PC-9 (cell line): Measurements from ENCODE around the gene NT5DC3. TPM values are rescaled to one million over a fixed set of nuclear protein-coding genes. Genes with fewer than 3 reads are reported as not detected.

Experiments used
- BruUV-seq: library from RNA; stranded (reverse); fragments of 400-500 nt; replicated peaks from 2 replicates; lab custom pipeline; 2021; lab: Mats Ljungman, UMichigan
- CTCF ChIA-PET: fragments of 300-600 bp; sonication (Branson Sonifier 250); formaldehyde crosslinking; loops from one replicate; lab custom pipeline; 2022; ENCODE audit warnings: antibody characterized with exemption; lab: Charles Lee
- POLR2A ChIA-PET: fragments of 300-600 bp; sonication (Branson Sonifier 250); formaldehyde crosslinking; loops from one replicate; lab custom pipeline; 2022; ENCODE audit warnings: antibody characterized with exemption; ENCODE audit not compliant: unreplicated experiment; lab: Charles Lee
- DNase-seq, 2 experiments: peaks; one replicate each; pipeline versions ENCODE4 v3.0.0 to v3.0.0-alpha.2; 2015 to 2022; ENCODE audit warnings: mixed read lengths in 1 of 2
- H2AFZ ChIP-seq: fragments of 200-600 bp; sonication (generic); 2 replicates; pipeline ENCODE4 v1.8.1; 2017; ENCODE audit warnings: antibody characterized with exemption
- H3F3A ChIP-seq: fragments of 200-600 bp; sonication (generic); 2 replicates; pipeline ENCODE4 v1.8.1; 2017; ENCODE audit warnings: antibody characterized with exemption, mild to moderate bottlenecking, low read depth; ENCODE audit not compliant: insufficient read depth
- H3K27ac ChIP-seq: fragments of 200-600 bp; sonication (generic); 2 replicates; pipeline ENCODE4 v1.6.1; 2016; ENCODE audit warnings: mixed run types
- H3K27me3 ChIP-seq: fragments of 200-600 bp; sonication (generic); 2 replicates; pipeline ENCODE4 v1.6.1; 2016; ENCODE audit warnings: low read depth, mixed run types; ENCODE audit not compliant: insufficient read depth
- H3K36me3 ChIP-seq: fragments of 200-600 bp; sonication (generic); 2 replicates; pipeline ENCODE4 v1.6.1; 2016; ENCODE audit warnings: low read depth, mixed run types
- H3K4me1 ChIP-seq: fragments of 200-600 bp; sonication (generic); replicated peaks from 2 replicates; pipeline ENCODE4 v1.6.1; 2016; ENCODE audit warnings: mixed run types; ENCODE audit not compliant: insufficient read depth
- H3K4me2 ChIP-seq: fragments of 200-600 bp; sonication (generic); 2 replicates; pipeline ENCODE4 v1.6.1; 2017; ENCODE audit warnings: mixed run types
- H3K4me3 ChIP-seq: fragments of 200-600 bp; sonication (generic); 2 replicates; pipeline ENCODE4 v1.6.1; 2016; ENCODE audit warnings: mixed run types
- H3K79me2 ChIP-seq: fragments of 200-600 bp; sonication (generic); 2 replicates; pipeline ENCODE4 v1.6.1; 2017; ENCODE audit warnings: low read depth, mixed run types
- H3K9me2 ChIP-seq: fragments of 200-600 bp; sonication (generic); 2 replicates; pipeline ENCODE4 v1.8.1; 2017; ENCODE audit warnings: mild to moderate bottlenecking; ENCODE audit not compliant: insufficient read depth
- H3K9me3 ChIP-seq: fragments of 200-600 bp; sonication (generic); 2 replicates; pipeline ENCODE4 v1.8.1; 2016; ENCODE audit warnings: low read depth; ENCODE audit not compliant: insufficient read depth
- H4K20me1 ChIP-seq: fragments of 200-600 bp; sonication (generic); 2 replicates; pipeline ENCODE4 v1.8.1; 2017; ENCODE audit not compliant: insufficient read depth
- EZH2 ChIP-seq: fragments of 200-600 bp; sonication (generic); IDR thresholded peaks from 2 replicates; pipeline ENCODE4 v1.8.0; 2017; ENCODE audit warnings: antibody characterized with exemption, low read depth
- intact Hi-C: fragments of 100-400 bp; cut with micrococcal nuclease; formaldehyde crosslinking; loops from one replicate; pipeline ENCODE4 v1.10.0; 2022; ENCODE audit not compliant: unreplicated experiment
- total RNA-seq: library from RNA; stranded (reverse); gene quantifications from 2 replicates; pipeline ENCODE4 v1.2.3, GENCODE V29; 2021
- TF ChIP-seq, protein P1 (sequence below): fragments of 200-600 bp; sonication (generic); conservative IDR thresholded peaks from 2 replicates; pipeline ENCODE4 v1.6.1; 2017; ENCODE audit warnings: mixed run types, antibody characterized with exemption, mild to moderate bottlenecking, moderate library complexity

Gene NT5DC3
- total RNA-seq, 1 experiment from 2014 or later, result 13.2 TPM

DNA sequence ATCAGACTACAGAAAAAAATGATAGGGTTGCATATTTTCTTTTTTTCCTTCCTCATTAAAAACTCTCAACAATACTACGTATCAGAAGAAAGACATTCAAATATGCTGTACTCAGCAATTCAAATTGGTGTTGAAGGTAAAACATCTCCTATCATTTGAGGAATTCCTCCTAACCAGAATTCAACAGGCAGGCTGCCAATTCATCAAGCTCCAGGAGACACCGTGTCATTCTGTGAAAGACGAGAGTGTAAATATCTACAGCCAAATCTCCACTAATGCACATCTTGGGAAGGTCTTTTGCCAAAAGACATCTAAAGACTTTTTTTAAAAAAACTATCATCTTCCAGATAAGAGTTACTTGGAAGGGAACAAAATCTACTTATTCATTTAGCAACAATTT is 26.6 kb downstream of the NT5DC3 start:
- CTCF ChIA-PET, result no interaction called here
- Histone ChIP-seq H3K4me1 (no peaks in the 10 kb centered on the region), H3K79me2 (peaks cover 17% of the 10 kb centered on the region; the same call in 1 of the 2 replicates), H3K4me3 (no peak overlapping the region), H4K20me1 (no peaks in the 10 kb centered on the region), H3K4me2 (no peak overlapping the region), H3K9me2 (no peaks in the 10 kb centered on the region), H3K27ac (no peak overlapping the region), H2AFZ (no peak overlapping the region), H3K9me3 (no peaks in the 10 kb centered on the region; the same call in 1 of the 2 replicates), H3F3A (no peaks in the 10 kb centered on the region; the same call in 1 of the 2 replicates), H3K36me3 (peaks cover 12% of the 10 kb centered on the region; the same call in 1 of the 2 replicates), H3K27me3 (no peaks in the 10 kb centered on the region)
- POLR2A ChIA-PET, result no interaction called here
- TF ChIP-seq EZH2, result no peak
- TF ChIP-seq, protein P1, sequence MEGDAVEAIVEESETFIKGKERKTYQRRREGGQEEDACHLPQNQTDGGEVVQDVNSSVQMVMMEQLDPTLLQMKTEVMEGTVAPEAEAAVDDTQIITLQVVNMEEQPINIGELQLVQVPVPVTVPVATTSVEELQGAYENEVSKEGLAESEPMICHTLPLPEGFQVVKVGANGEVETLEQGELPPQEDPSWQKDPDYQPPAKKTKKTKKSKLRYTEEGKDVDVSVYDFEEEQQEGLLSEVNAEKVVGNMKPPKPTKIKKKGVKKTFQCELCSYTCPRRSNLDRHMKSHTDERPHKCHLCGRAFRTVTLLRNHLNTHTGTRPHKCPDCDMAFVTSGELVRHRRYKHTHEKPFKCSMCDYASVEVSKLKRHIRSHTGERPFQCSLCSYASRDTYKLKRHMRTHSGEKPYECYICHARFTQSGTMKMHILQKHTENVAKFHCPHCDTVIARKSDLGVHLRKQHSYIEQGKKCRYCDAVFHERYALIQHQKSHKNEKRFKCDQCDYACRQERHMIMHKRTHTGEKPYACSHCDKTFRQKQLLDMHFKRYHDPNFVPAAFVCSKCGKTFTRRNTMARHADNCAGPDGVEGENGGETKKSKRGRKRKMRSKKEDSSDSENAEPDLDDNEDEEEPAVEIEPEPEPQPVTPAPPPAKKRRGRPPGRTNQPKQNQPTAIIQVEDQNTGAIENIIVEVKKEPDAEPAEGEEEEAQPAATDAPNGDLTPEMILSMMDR, result no peak
- no peak for DNase-seq
- BruUV-seq, result no TSS peak
- intact Hi-C loops, result no loop called here

DNA sequence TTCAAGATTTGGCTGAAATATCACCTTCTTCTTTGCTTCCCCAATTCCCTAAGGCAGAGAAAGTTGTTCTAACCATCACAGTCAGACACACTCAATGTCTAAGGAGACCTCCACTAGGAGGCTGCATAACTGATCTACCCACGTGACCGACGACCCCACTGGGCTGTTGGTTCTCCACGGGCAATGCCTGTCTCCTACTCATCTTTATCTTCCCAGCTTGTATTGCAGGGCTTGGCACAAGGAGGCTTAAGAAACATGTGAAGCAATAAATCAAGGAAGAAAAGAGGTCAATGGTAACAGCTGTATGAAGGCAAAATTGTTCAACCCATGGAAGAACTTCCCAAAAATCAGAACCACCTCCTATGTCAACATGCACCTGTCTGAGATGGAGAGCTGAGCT is 27.1 kb downstream of the NT5DC3 start:
- Histone ChIP-seq H4K20me1 (no peaks in the 10 kb centered on the region), H3K4me2 (no peak overlapping the region), H3K27ac (no peak overlapping the region), H3F3A (no peaks in the 10 kb centered on the region; the same call in 1 of the 2 replicates), H3K36me3 (peaks cover 12% of the 10 kb centered on the region; the same call in 1 of the 2 replicates), H3K9me2 (no peaks in the 10 kb centered on the region), H3K4me1 (no peaks in the 10 kb centered on the region), H3K27me3 (no peaks in the 10 kb centered on the region), H2AFZ (no peak overlapping the region), H3K9me3 (no peaks in the 10 kb centered on the region; the same call in 1 of the 2 replicates), H3K79me2 (peaks cover 17% of the 10 kb centered on the region; the same call in 1 of the 2 replicates), H3K4me3 (no peak overlapping the region)
- no TSS peak for BruUV-seq
- no peak for TF ChIP-seq EZH2
- TF ChIP-seq, protein P1, result no peak
- DNase-seq, result no peak
- ChIA-PET POLR2A (no interaction called here), CTCF (interaction anchor here (0.6 kb wide), 1 partner anchor 27 kb away, joined by 5 read pairs; the partner anchor contains the start of gene NT5DC3)
- intact Hi-C loops, result no loop called here

DNA sequence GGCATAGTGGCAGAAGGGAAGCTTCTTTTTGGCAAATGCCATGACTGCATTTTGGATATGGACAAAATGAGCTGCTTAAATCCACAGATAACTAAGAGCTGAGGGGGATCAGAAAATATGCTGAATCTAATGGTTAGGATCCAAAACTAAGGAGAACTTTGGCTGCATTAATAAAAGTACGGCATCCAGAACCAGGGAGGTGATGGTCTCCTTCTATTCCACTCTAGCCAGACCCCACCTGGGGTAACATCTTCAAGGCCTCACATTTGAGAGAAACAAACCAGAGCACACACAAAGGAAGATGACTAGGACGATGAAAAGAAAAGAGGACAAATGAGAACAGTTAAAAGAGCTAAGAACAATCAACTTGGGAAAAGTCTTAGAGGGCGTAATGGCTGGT is 27.6 kb downstream of the NT5DC3 start:
- H3F3A ChIP-seq, result no peaks in the 10 kb centered on the region; the same call in 1 of the 2 replicates
- H3K4me1 ChIP-seq, result no peaks in the 10 kb centered on the region
- POLR2A ChIA-PET, result no interaction called here
- CTCF ChIA-PET, result interaction anchor here (0.6 kb wide), 1 partner anchor 27 kb away, joined by 5 read pairs; the partner anchor contains the start of gene NT5DC3
- no peak for DNase-seq
- H3K4me2 ChIP-seq, result no peak overlapping the region
- peaks cover 12% of the 10 kb centered on the region; the same call in 1 of the 2 replicates for H3K36me3 ChIP-seq
- no peaks in the 10 kb centered on the region; the same call in 1 of the 2 replicates for H3K9me3 ChIP-seq
- TF ChIP-seq, protein P1, result no peak
- no peak for TF ChIP-seq EZH2
- H3K79me2 ChIP-seq, result peaks cover 18% of the 10 kb centered on the region; the same call in 1 of the 2 replicates
- intact Hi-C loops, result no loop called here
- no peaks in the 10 kb centered on the region for H3K27me3 ChIP-seq
- H3K27ac ChIP-seq, result no peak overlapping the region
- H4K20me1 ChIP-seq, result no peaks in the 10 kb centered on the region
- H2AFZ ChIP-seq, result no peak overlapping the region
- H3K4me3 ChIP-seq, result no peak overlapping the region
- BruUV-seq, result no TSS peak
- H3K9me2 ChIP-seq, result no peaks in the 10 kb centered on the region
